ENCODE measurements around the gene OSBPL6. TPM values are rescaled to one million over a fixed set of nuclear protein-coding genes. Genes with fewer than 3 reads are reported as not detected.

Gene OSBPL6
- total RNA-seq, 1 experiment from 2014 or later: 11.6 TPM

GRCh38 chr2:178273787-178274360 is 79.6 kb downstream of the OSBPL6 start:
- Histone ChIP-seq H3K79me2 (ENCODE audit: insufficient read depth, low read length) (no peaks in the 10 kb centered on the region), H3K4me1 (ENCODE audit: control insufficient read depth in 1 of 2, insufficient read depth in 2 of 2, low read length in 2 of 2) (no peaks in the 10 kb centered on the region), H3K9ac (ENCODE audit: low read length) (no peak overlapping the region), H4K20me1 (ENCODE audit: insufficient read depth) (no peaks in the 10 kb centered on the region), H3K4me2 (ENCODE audit: low read length) (no peak overlapping the region), H3K9me3 (ENCODE audit: control insufficient read depth in 1 of 2, insufficient read depth in 1 of 2, low read depth in 1 of 2, low read length in 2 of 2) (no peaks in the 10 kb centered on the region), H3K9me2 (ENCODE audit: insufficient read depth) (no peaks in the 10 kb centered on the region), H2AFZ (ENCODE audit: low read depth, low read length, poor library complexity, severe bottlenecking) (no peak overlapping the region), H3K4me3 (replicated peaks in 1 of 2; ENCODE audit: low read depth in 1 of 2, low read length in 2 of 2) (no peak overlapping the region), H3K36me3 (ENCODE audit: control insufficient read depth in 1 of 2, insufficient read depth in 2 of 2, low read length in 2 of 2) (no peaks in the 10 kb centered on the region), H3K27ac (ENCODE audit: low read depth, low read length) (no peak overlapping the region), H3K27me3 (ENCODE audit: insufficient read depth, low read length) (no peaks in the 10 kb centered on the region)
- no peak for ATAC-seq
- TF ChIP-seq CTCF (IDR thresholded peaks at IDR 0.05 in 2 of 3, conservative IDR thresholded peaks at IDR 0.05 in 1 of 3; ENCODE audit: borderline replicate concordance in 1 of 3, insufficient read depth in 1 of 3, low read depth in 2 of 3, low read length in 2 of 3) (no peak), CEBPB (IDR thresholded peaks at IDR 0.05; ENCODE audit: low read depth) (no peak), REST (IDR thresholded peaks at IDR 0.05; ENCODE audit: low read depth) (no peak), CBX3 (IDR thresholded peaks at IDR 0.05; ENCODE audit: low read depth) (no peak), ELF1 (IDR thresholded peaks at IDR 0.05; ENCODE audit: borderline replicate concordance, low read depth) (no peak), EZH2 (IDR thresholded peaks at IDR 0.05) (no peak), YY1 (IDR thresholded peaks at IDR 0.05; ENCODE audit: extremely low read depth, insufficient replicate concordance, low read depth, low read length) (no peak), RAD21 (IDR thresholded peaks at IDR 0.05; ENCODE audit: low read depth) (no peak), POLR2A (IDR thresholded peaks at IDR 0.05; ENCODE audit: borderline replicate concordance, extremely low read depth, insufficient read depth, insufficient read length) (no peak), POLR2AphosphoS5 (IDR thresholded peaks at IDR 0.05; ENCODE audit: low read depth, low read length) (no peak), TCF7L2 (IDR thresholded peaks at IDR 0.05; ENCODE audit: borderline replicate concordance, extremely low read depth, insufficient read depth, insufficient read length) (no peak), SIN3A (IDR thresholded peaks at IDR 0.05; ENCODE audit: low read depth) (no peak), ZNF274 (IDR thresholded peaks at IDR 0.05; ENCODE audit: low read depth, low read length) (no peak), ZFX (IDR thresholded peaks at IDR 0.05) (no peak)
- CTCF ChIA-PET: interaction anchor here (1.4 kb wide), 1 partner anchor 141 kb away, joined by 4 read pairs; no protein-coding TSS in a partner anchor
- intact Hi-C loops (cut with micrococcal nuclease): no loop called here
- POLR2A ChIA-PET: no interaction called here
- DNase-seq (ENCODE audit: low read depth, low spot score): no peak
- RAD21 ChIA-PET (ENCODE audit: low non-redundant PET in 1 of 2, low total read pairs in 2 of 2, uncharacterized antibody in 2 of 2, unreplicated experiment in 2 of 2): no interaction called here
- BruUV-seq (replicated peaks): no TSS peak

Data from HCT116 (cell line).